Measurements from ENCODE around the gene FAM169A. TPM values are rescaled to one million over a fixed set of nuclear protein-coding genes. Genes with fewer than 3 reads are reported as not detected.
"Not testable (repeated sequence)": the region's sequence is repeated elsewhere in the genome, so short reads cannot be mapped to it uniquely, and the experiment has no call there.

FAM169A gene
- total RNA-seq, 6 experiments from 2014 or later = 0.02 to 0.07 TPM; not detected in 4

DNA sequence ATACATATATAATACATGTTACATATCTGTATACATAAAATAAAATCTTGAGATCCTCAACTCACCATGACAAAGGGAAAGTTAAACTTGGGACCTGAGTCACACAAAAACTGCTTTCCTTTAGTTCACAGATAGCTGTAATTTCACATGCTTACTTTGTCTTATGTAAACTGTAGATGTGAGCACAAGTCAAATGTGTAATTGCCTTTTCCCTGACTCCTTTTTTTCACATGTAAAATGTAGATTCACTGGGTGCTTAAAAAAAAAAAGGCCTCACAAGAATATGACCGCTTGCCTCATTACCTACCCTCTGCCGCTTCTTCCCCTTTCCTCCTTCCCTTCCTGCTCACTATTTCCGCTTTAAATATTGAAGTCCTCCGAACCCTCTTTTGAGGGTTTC, 21.9 kb upstream of the FAM169A start:
- no peak for DNase-seq
- no peaks in the 10 kb centered on the region for H3K4me1 Mint-ChIP-seq (ENCODE audit: low read depth)
- H3K9me3 Mint-ChIP-seq = no peaks in the 10 kb centered on the region
- H3K27me3 Mint-ChIP-seq (ENCODE audit: insufficient read depth) = peaks cover 14% of the 10 kb centered on the region
- no peaks in the 10 kb centered on the region for H3K36me3 Mint-ChIP-seq (ENCODE audit: low read depth)
- no peak overlapping the region for H3K4me3 Mint-ChIP-seq
- H3K27ac Mint-ChIP-seq = no peak overlapping the region
- no peak for TF ChIP-seq CTCF (IDR thresholded peaks at IDR 0.05)

- Mint-ChIP-seq H3K36me3 (ENCODE audit: low read depth) (no peaks in the 10 kb centered on the region), H3K27me3 (ENCODE audit: insufficient read depth) (peaks cover 9% of the 10 kb centered on the region), H3K4me1 (ENCODE audit: low read depth) (no peaks in the 10 kb centered on the region), H3K27ac (no peak overlapping the region), H3K9me3 (no peaks in the 10 kb centered on the region), H3K4me3 (no peak overlapping the region)
- TF ChIP-seq CTCF (IDR thresholded peaks at IDR 0.05) = no peak
- no peak for DNase-seq
These were observed 19.0 kb upstream of the FAM169A start for GRCh38 chr5:74885170-74885569.

- H3K27me3 Mint-ChIP-seq (ENCODE audit: insufficient read depth); H3K9me3 Mint-ChIP-seq; H3K36me3 Mint-ChIP-seq (ENCODE audit: low read depth); DNase-seq; H3K4me1 Mint-ChIP-seq (ENCODE audit: low read depth); H3K27ac Mint-ChIP-seq; H3K4me3 Mint-ChIP-seq: not testable (repeated sequence)
These were observed 16.4 kb upstream of the FAM169A start for GRCh38 chr5:74882379-74883134.

DNA sequence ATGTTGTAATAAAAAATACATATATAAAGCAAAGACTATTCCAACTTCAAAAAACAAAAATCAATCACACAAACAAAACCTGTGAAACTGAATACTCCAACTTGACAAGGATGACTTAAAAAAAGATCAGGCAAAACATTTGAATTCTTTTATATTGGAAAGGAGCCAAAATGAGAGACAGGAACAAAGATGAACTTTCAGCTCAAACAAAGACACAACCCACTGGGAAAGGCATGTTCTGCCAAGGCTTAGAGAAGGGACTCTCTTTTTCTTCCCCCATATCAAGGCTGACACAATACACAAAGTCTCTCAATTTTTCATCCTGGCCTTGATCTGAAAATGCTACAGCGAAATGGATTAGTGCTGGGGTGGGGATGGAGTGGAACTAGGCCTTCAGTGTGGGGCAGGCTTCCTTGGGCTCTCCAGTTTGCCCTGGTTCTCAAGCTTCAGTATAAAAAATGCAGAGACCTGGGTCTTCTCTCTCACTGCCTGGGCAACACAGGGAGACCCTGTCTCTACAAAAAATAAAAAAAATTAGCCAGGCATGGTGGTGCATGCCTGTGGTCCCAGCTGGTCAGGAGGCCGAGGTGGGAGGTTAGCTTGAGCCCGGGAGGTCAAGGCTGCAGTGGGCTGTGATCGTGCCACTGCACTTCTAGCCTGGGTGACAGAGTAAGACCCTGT, 11.6 kb upstream of the FAM169A start:
- no peak overlapping the region for H3K27ac Mint-ChIP-seq
- H3K36me3 Mint-ChIP-seq (ENCODE audit: low read depth) = no peaks in the 10 kb centered on the region
- TF ChIP-seq CTCF (IDR thresholded peaks at IDR 0.05) = no peak
- no peak for DNase-seq
- no peak overlapping the region for H3K4me3 Mint-ChIP-seq
- H3K27me3 Mint-ChIP-seq (ENCODE audit: insufficient read depth) = peaks cover 3% of the 10 kb centered on the region
- no peaks in the 10 kb centered on the region for H3K9me3 Mint-ChIP-seq
- no peaks in the 10 kb centered on the region for H3K4me1 Mint-ChIP-seq (ENCODE audit: low read depth)

DNA sequence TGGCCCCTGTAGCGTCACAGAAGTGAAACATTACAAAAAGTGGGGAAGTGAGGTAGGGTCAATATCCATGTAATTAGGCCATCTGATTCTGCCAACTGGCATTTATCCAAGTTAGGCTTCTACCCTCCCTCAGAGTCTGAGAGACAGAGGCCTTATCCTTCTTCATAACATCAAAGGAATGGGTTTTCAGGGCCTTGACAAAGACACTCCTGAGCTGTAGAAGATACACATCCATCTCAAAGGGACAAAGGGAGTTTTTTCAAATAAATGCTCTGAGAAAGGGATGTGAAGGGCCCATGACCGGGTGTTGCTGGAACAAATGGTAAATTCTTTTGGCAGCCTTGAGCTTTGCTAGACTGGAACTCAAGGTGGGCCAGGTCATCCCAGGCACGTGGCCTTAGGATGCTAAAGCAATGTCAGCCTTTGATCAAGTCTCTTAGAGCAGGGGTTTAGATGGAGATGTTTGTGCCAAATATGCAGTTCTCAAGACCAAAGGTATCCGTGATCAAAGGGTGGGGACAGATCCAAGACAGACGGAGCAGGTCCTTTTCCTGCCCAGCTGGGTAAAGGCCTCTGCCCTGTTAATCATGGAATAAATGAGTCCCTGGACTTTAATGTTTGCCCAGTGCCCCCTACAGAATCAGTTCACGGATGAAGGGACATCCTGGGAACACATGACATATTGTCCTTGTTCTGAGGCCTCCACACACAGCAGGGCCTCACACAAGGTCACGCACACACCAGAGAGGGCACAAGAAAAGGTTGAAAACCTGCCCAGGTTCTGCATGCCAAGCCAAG, 10.0 kb upstream of the FAM169A start:
- no peak for DNase-seq
- H3K27ac Mint-ChIP-seq = no peak overlapping the region
- no peak overlapping the region for H3K4me3 Mint-ChIP-seq
- H3K4me1 Mint-ChIP-seq (ENCODE audit: low read depth) = no peaks in the 10 kb centered on the region
- H3K27me3 Mint-ChIP-seq (ENCODE audit: insufficient read depth) = peaks cover 3% of the 10 kb centered on the region
- H3K9me3 Mint-ChIP-seq = no peaks in the 10 kb centered on the region
- no peak for TF ChIP-seq CTCF (IDR thresholded peaks at IDR 0.05)
- no peaks in the 10 kb centered on the region for H3K36me3 Mint-ChIP-seq (ENCODE audit: low read depth)
